KMS-11 (cell line): ENCODE measurements around the gene FNDC3B.

ENCODE experiments used
- H2AFZ ChIP-seq: fragments of 200-600 bp; sonication (generic); 2 replicates; pipeline ENCODE4 v1.6.1; 2016; ENCODE audit warnings: antibody characterized with exemption, mixed run types, low read depth
- H3K27ac ChIP-seq: fragments of 200-600 bp; sonication (generic); 2 replicates; pipeline ENCODE4 v1.6.1; 2016; ENCODE audit warnings: mild to moderate bottlenecking, mixed run types
- H3K27me3 ChIP-seq: fragments of 200-600 bp; sonication (generic); 2 replicates; pipeline ENCODE4 v1.6.1; 2017; ENCODE audit warnings: mild to moderate bottlenecking, low read depth, mixed run types, moderate library complexity; ENCODE audit not compliant: insufficient read depth
- H3K36me3 ChIP-seq: fragments of 200-600 bp; sonication (generic); 2 replicates; pipeline ENCODE4 v1.6.1; 2017; ENCODE audit warnings: mild to moderate bottlenecking, mixed run types; ENCODE audit not compliant: insufficient read depth
- H3K4me1 ChIP-seq: fragments of 200-600 bp; sonication (generic); 2 replicates; pipeline ENCODE4 v1.6.1; 2016; ENCODE audit warnings: mild to moderate bottlenecking, low read depth, mixed run types; ENCODE audit not compliant: poor library complexity, severe bottlenecking
- H3K4me2 ChIP-seq: fragments of 200-600 bp; sonication (generic); 2 replicates; pipeline ENCODE4 v1.7.0; 2016; ENCODE audit warnings: mild to moderate bottlenecking, mixed run types
- H3K4me3 ChIP-seq: fragments of 200-600 bp; sonication (generic); IDR thresholded peaks from 2 replicates; pipeline ENCODE4 v1.6.1; 2017; ENCODE audit warnings: low read depth, low read length, mixed read lengths; ENCODE audit not compliant: insufficient read depth
- H3K79me2 ChIP-seq: fragments of 200-600 bp; sonication (generic); 2 replicates; pipeline ENCODE4 v1.6.1; 2016; ENCODE audit warnings: low read depth, mixed run types; ENCODE audit not compliant: insufficient read depth
- H3K9ac ChIP-seq: fragments of 200-600 bp; sonication (generic); 2 replicates; pipeline ENCODE4 v1.6.1; 2016; ENCODE audit warnings: mild to moderate bottlenecking, mixed run types
- H4K20me1 ChIP-seq: fragments of 200-600 bp; sonication (generic); 2 replicates; pipeline ENCODE4 v1.6.1; 2016; ENCODE audit warnings: mild to moderate bottlenecking, mixed run types; ENCODE audit not compliant: insufficient read depth
- CTCF ChIP-seq: fragments of 200-600 bp; sonication (generic); conservative IDR thresholded peaks from 2 replicates; pipeline ENCODE4 v1.6.1; 2017; ENCODE audit warnings: low read depth, mild to moderate bottlenecking, antibody characterized with exemption, low read length, moderate library complexity, mixed read lengths

The FNDC3B gene

GRCh38 chr3:172164620-172165362 lies 125.4 kb downstream of the FNDC3B start:
- Histone ChIP-seq H3K27me3 (no peaks in the 10 kb centered on the region), H4K20me1 (0 out of 2 replicates have a peak, but pooled peaks cover 14% of the 10 kb centered on the region), H3K4me3 (no peak overlapping the region), H3K9ac (no peak overlapping the region), H3K4me2 (no peak overlapping the region), H3K36me3 (no peaks in the 10 kb centered on the region), H3K27ac (no peak overlapping the region), H3K4me1 (peaks cover 40% of the 10 kb centered on the region), H3K79me2 (peaks cover 90% of the 10 kb centered on the region), H2AFZ (no peak overlapping the region)
- TF ChIP-seq CTCF: no peak

GRCh38 chr3:172166261-172166660 lies 126.9 kb downstream of the FNDC3B start:
- H3K9ac ChIP-seq: no peak overlapping the region
- no peak overlapping the region for H3K27ac ChIP-seq
- no peak overlapping the region for H3K4me3 ChIP-seq
- peaks cover 90% of the 10 kb centered on the region for H3K79me2 ChIP-seq
- TF ChIP-seq CTCF: no peak
- H3K4me1 ChIP-seq: peaks cover 54% of the 10 kb centered on the region
- no peak overlapping the region for H3K4me2 ChIP-seq
- H2AFZ ChIP-seq: no peak overlapping the region
- H3K36me3 ChIP-seq: no peaks in the 10 kb centered on the region
- no peaks in the 10 kb centered on the region for H3K27me3 ChIP-seq
- 0 out of 2 replicates have a peak, but pooled peaks cover 14% of the 10 kb centered on the region for H4K20me1 ChIP-seq

- no peak overlapping the region for H3K4me3 ChIP-seq
- no peaks in the 10 kb centered on the region for H3K27me3 ChIP-seq
- H3K79me2 ChIP-seq: peaks cover 90% of the 10 kb centered on the region
- H3K27ac ChIP-seq: no peak overlapping the region
- H3K4me2 ChIP-seq: no peak overlapping the region
- H3K9ac ChIP-seq: no peak overlapping the region
- no peak for TF ChIP-seq CTCF
- H3K4me1 ChIP-seq: peaks cover 61% of the 10 kb centered on the region
- H4K20me1 ChIP-seq: peaks cover 14% of the 10 kb centered on the region; the same call in 1 of the 2 replicates
- no peak overlapping the region for H2AFZ ChIP-seq
- 0 out of 2 replicates have a peak, but pooled peaks cover under 1% of the 10 kb centered on the region for H3K36me3 ChIP-seq
Observed at GRCh38 chr3:172166890-172167289, 127.5 kb downstream of the FNDC3B start.

DNA sequence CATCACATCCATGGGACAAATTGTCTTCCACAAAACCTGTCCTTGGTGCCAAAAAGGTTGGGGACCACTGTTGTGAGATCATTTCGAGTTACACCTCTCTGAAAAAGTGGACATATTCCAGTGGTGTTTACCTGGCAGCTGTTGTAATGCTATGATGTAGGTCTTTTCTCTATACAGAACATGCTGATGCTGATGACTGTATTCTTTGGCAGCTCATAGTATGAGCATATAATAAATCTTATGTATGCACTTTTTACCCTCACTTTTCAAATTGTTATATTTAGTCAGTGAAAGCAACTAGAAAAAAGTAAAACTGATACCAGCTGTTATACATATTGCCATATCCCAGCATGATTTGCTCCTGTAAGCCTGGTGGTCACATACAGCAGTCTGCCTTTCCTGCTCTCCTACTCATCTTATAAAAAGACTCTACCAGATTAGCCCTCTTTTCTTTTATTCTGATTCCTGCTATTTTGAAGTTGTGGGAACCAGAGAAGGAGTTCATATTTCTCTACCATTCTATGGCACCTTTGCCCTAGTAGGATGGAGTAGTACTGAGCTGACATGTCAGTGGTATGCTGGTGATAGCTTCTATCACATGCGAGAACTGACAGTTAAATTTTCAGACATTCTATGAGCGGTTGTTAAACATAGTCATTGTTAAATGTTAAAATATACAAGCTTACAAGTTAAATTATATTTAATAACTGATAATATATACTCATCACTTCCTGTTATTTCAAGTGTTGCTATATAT lies 128.7 kb downstream of the FNDC3B start:
- peaks cover 9% of the 10 kb centered on the region; the same call in 1 of the 2 replicates for H4K20me1 ChIP-seq

More for the DNA sequence above, 128.7 kb downstream of the FNDC3B start:
- H3K36me3 ChIP-seq: 0 out of 2 replicates have a peak, but pooled peaks cover 4% of the 10 kb centered on the region
- peaks cover 71% of the 10 kb centered on the region for H3K4me1 ChIP-seq
- no peak overlapping the region for H3K4me3 ChIP-seq
- H3K4me2 ChIP-seq: peak overlapping the region; percentile 3; the same call in 1 of the 2 replicates
- no peak for TF ChIP-seq CTCF
- no peak overlapping the region for H3K9ac ChIP-seq
- H3K27me3 ChIP-seq: no peaks in the 10 kb centered on the region
- H3K79me2 ChIP-seq: peaks cover 89% of the 10 kb centered on the region
- no peak overlapping the region for H2AFZ ChIP-seq
- no peak overlapping the region for H3K27ac ChIP-seq
